Measurements from ENCODE around the gene QARS1. TPM values are rescaled to one million over a fixed set of nuclear protein-coding genes. Genes with fewer than 3 reads are reported as not detected.

QARS1 gene
- total and polyA plus RNA-seq, 10 of the 15 experiments (the other 5 are each of a cell fraction or from before 2014, with no cell fraction given) = 168 to 476 (median 318) TPM

- TF ChIP-seq KDM1A (IDR thresholded peaks at IDR 0.05; ENCODE audit: borderline replicate concordance) = no peak
- no peak for TF ChIP-seq EP300 (IDR thresholded peaks at IDR 0.05; ENCODE audit: borderline replicate concordance in 1 of 2, control insufficient read depth in 1 of 2, low read depth in 2 of 2, low read length in 2 of 2)
- no peak for TF ChIP-seq ZNF24 (IDR thresholded peaks at IDR 0.05)
- TF ChIP-seq ZNF274 (IDR thresholded peaks at IDR 0.05; ENCODE audit: insufficient read depth, insufficient read length) = no peak
- peak; percentile 55 for TF ChIP-seq NR2C1 (IDR thresholded peaks at IDR 0.05)
- TF ChIP-seq EZH2 (IDR thresholded peaks at IDR 0.05; ENCODE audit: borderline replicate concordance, control insufficient read depth, low read depth, low read length) = no peak
- no peak for TF ChIP-seq SKIL (IDR thresholded peaks at IDR 0.05; ENCODE audit: low read depth, poor library complexity, severe bottlenecking)
- TF ChIP-seq CREM (IDR thresholded peaks at IDR 0.05; ENCODE audit: low read depth) = peak; percentile 81; the same call in 1 of the 2 replicates
- TF ChIP-seq TBL1XR1 (IDR thresholded peaks at IDR 0.05; ENCODE audit: low read depth, low read length) = no peak
- TF ChIP-seq ZBTB11 (CRISPR knock-in tag; IDR thresholded peaks at IDR 0.05) = no peak; the same call in 1 of the 2 replicates
- 0 out of 2 replicates have a peak, but pooled peaks have one; percentile 42 for TF ChIP-seq RB1 (IDR thresholded peaks at IDR 0.05; ENCODE audit: borderline replicate concordance)
- TF ChIP-seq SP1 (IDR thresholded peaks at IDR 0.05; ENCODE audit: low read depth, low read length) = no peak
- no peak for TF ChIP-seq PBX3 (IDR thresholded peaks at IDR 0.05; ENCODE audit: insufficient replicate concordance, low read depth, low read length)
- no peak for TF ChIP-seq MYC (IDR thresholded peaks at IDR 0.05; ENCODE audit: insufficient read depth, insufficient read length, insufficient replicate concordance, low read length, severe bottlenecking)
- TF ChIP-seq NFYB (IDR thresholded peaks at IDR 0.05; ENCODE audit: insufficient read depth, low read depth, low read length) = no peak
- no peak for TF ChIP-seq SREBF1 (IDR thresholded peaks at IDR 0.05; ENCODE audit: low read length)
- TF ChIP-seq BMI1 (IDR thresholded peaks at IDR 0.05; ENCODE audit: borderline replicate concordance) = no peak
- TF ChIP-seq MEF2A (IDR thresholded peaks at IDR 0.05; ENCODE audit: insufficient read depth, low read depth, low read length) = no peak
- TF ChIP-seq E4F1 (IDR thresholded peaks at IDR 0.05; ENCODE audit: borderline replicate concordance, partially characterized antibody) = no peak
These were observed 11.4 kb downstream of the QARS1 start (continued) for GRCh38 chr3:49092938-49093852.
